CD4-positive, alpha-beta T cell (primary cell): ENCODE results near the gene BOLL. TPM values are rescaled to one million over a fixed set of nuclear protein-coding genes. Genes with fewer than 3 reads are reported as not detected.
"Not testable (repeated sequence)": the region's sequence is repeated elsewhere in the genome, so short reads cannot be mapped to it uniquely, and the experiment has no call there.

Experiments
- ATAC-seq: fragments of 200-7000 bp; cut with Tn5 transposase; one replicate; pipeline ENCODE4 v1.10.0; 2022; ENCODE audit warnings: mild to moderate bottlenecking; ENCODE audit not compliant: poor library complexity
- CTCF ChIA-PET: fragments of 350-600 bp; sonication (Branson Sonifier 250); formaldehyde crosslinking; loops from one replicate; lab custom pipeline; 2021; ENCODE audit warnings: antibody characterized with exemption, inconsistent platforms; lab: Charles Lee
- POLR2A ChIA-PET: fragments of 350-600 bp; sonication (Branson Sonifier 250); formaldehyde crosslinking; loops from one replicate; lab custom pipeline; 2021; ENCODE audit warnings: antibody characterized with exemption, inconsistent platforms; lab: Charles Lee
- DNase-seq, 14 experiments: peaks; one replicate each; pipeline ENCODE4 v3.0.0-alpha.2; 2013 to 2020; ENCODE audit warnings: mixed read lengths in 2 of 14
- H3K27ac ChIP-seq, 2 donors: one replicate each; pipeline versions ENCODE4 v1.5.1 to v1.7.0; 2013; ENCODE audit warnings: low read length in 2 of 2, low read depth in 1 of 2, mild to moderate bottlenecking in 1 of 2
- H3K27me3 ChIP-seq, 2 experiments: 1 replicate in 1 of 2; 2 replicates in 1 of 2; pipeline versions ENCODE4 v1.6.1 to v1.7.0; 2013; ENCODE audit warnings: low read length in 2 of 2, control low read depth in 1 of 2, mild to moderate bottlenecking in 1 of 2, moderate library complexity in 1 of 2; ENCODE audit not compliant: insufficient read depth in 2 of 2, control insufficient read depth in 1 of 2
- H3K36me3 ChIP-seq: one replicate; pipeline ENCODE4 v1.6.1; 2013; ENCODE audit warnings: low read length, control low read depth; ENCODE audit not compliant: insufficient read depth
- H3K4me1 ChIP-seq: one replicate; pipeline ENCODE4 v1.6.1; 2013; ENCODE audit warnings: low read length, control low read depth; ENCODE audit not compliant: insufficient read depth
- H3K4me3 ChIP-seq: one replicate; pipeline ENCODE4 v1.5.1; 2013; ENCODE audit warnings: mild to moderate bottlenecking, low read length, moderate library complexity
- H3K9me3 ChIP-seq, 2 experiments: 1 replicate in 1 of 2; 2 replicates in 1 of 2; pipeline versions ENCODE4 v1.6.1 to v1.7.0; 2013; ENCODE audit warnings: low read length in 2 of 2, mild to moderate bottlenecking in 2 of 2, control low read depth in 1 of 2, moderate library complexity in 1 of 2; ENCODE audit not compliant: control insufficient read depth in 1 of 2, insufficient read depth in 1 of 2
- H3K27ac Mint-ChIP-seq: one replicate; pipeline ENCODE4 v1.8.0; 2020; ENCODE audit warnings: mixed read lengths
- H3K27me3 Mint-ChIP-seq: one replicate; pipeline ENCODE4 v1.8.0; 2021; ENCODE audit warnings: mixed read lengths
- H3K36me3 Mint-ChIP-seq: one replicate; pipeline ENCODE4 v1.8.0; 2021; ENCODE audit warnings: low read depth, mixed read lengths
- H3K4me1 Mint-ChIP-seq: one replicate; pipeline ENCODE4 v1.8.0; 2021; ENCODE audit warnings: low read depth, mixed read lengths
- H3K4me3 Mint-ChIP-seq: one replicate; pipeline ENCODE4 v1.8.0; 2020; ENCODE audit warnings: mild to moderate bottlenecking, mixed read lengths
- H3K9me3 Mint-ChIP-seq: one replicate; pipeline ENCODE4 v1.8.0; 2020; ENCODE audit warnings: mixed read lengths
- intact Hi-C, 2 experiments: fragments of 100-400 bp; cut with DNase I in 1 of 2; cut with micrococcal nuclease in 1 of 2; formaldehyde crosslinking; loops; one replicate each; pipeline versions ENCODE4 v1.15.1 to v1.9.0; 2023 to 2025; cut with DNase I, micrococcal nuclease
- total RNA-seq, 174 experiments: library from RNA in 2 of 174; stranded (reverse) in 2 of 174; gene quantifications; one replicate each; pipeline ENCODE4 v1.2.3 and lab custom pipeline; 2021 to 2026
- TF ChIP-seq, protein P1 (sequence below): fragments of 200-600 bp; IDR thresholded peaks from one replicate; pipeline ENCODE4 v1.8.0; 2022; ENCODE audit warnings: antibody characterized with exemption, mild to moderate bottlenecking

Gene BOLL
- total RNA-seq, 2 experiments from 2014 or later, result not detected

DNA sequence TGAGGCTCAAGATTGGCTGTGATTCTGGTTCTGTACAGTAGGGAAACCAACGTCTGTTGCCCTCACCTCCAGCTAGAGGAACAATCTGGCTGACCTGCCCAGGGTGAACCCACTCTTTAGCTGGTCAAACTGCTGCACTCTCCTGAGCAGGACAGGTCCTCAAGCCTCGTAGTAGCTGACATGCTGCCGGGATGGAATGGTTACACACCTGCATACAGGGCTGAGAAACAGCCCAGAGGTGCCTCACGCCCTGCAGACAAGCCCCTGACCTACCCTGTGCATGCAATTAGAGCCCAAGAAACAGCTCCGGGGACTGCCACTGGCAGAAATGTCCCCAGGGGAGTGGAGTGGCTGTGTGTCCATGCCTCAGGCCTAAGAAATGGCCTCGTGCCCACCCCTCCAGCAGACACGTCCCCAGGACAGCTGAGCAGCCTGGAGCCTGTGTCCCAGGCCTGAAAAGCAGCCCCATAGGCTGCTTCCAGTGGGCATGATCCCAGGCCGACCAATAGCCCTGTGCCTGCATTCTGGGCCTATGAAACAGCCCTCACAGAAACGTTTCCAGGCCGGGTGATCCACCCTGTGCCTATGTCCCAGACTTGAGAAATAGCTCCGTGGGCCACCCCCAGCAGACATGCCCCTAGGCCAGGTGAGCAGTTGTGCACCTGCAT, 25.4 kb downstream of the BOLL start:
- intact Hi-C loops, result no loop called here
- no peaks in the 10 kb centered on the region for H3K36me3 ChIP-seq
- H3K36me3 Mint-ChIP-seq, result no peaks in the 10 kb centered on the region
- peaks cover 14 to 16% of the 10 kb centered on the region in 2 experiments for H3K9me3 ChIP-seq
- peaks cover 19% of the 10 kb centered on the region for H3K27me3 Mint-ChIP-seq
- H3K27ac Mint-ChIP-seq, result no peak overlapping the region
- no peak for ATAC-seq
- H3K27me3 ChIP-seq, result peaks cover 0 to 9% of the 10 kb centered on the region in 2 experiments
- no peak overlapping the region for H3K27ac ChIP-seq
- CTCF ChIA-PET, result no interaction called here
- H3K4me1 Mint-ChIP-seq, result no peaks in the 10 kb centered on the region
- DNase-seq, result no peak
- no peak overlapping the region for H3K4me3 ChIP-seq
- POLR2A ChIA-PET, result no interaction called here
- TF ChIP-seq, protein P1, sequence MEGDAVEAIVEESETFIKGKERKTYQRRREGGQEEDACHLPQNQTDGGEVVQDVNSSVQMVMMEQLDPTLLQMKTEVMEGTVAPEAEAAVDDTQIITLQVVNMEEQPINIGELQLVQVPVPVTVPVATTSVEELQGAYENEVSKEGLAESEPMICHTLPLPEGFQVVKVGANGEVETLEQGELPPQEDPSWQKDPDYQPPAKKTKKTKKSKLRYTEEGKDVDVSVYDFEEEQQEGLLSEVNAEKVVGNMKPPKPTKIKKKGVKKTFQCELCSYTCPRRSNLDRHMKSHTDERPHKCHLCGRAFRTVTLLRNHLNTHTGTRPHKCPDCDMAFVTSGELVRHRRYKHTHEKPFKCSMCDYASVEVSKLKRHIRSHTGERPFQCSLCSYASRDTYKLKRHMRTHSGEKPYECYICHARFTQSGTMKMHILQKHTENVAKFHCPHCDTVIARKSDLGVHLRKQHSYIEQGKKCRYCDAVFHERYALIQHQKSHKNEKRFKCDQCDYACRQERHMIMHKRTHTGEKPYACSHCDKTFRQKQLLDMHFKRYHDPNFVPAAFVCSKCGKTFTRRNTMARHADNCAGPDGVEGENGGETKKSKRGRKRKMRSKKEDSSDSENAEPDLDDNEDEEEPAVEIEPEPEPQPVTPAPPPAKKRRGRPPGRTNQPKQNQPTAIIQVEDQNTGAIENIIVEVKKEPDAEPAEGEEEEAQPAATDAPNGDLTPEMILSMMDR, result no peak
- no peak overlapping the region for H3K4me3 Mint-ChIP-seq
- peaks cover 12% of the 10 kb centered on the region for H3K9me3 Mint-ChIP-seq
- no peaks in the 10 kb centered on the region for H3K4me1 ChIP-seq

- Histone ChIP-seq H3K4me1 (no peaks in the 10 kb centered on the region), H3K36me3 (no peaks in the 10 kb centered on the region), H3K9me3 (peaks cover 14 to 20% of the 10 kb centered on the region in 2 experiments), H3K4me3 (no peak overlapping the region), H3K27ac (no peak overlapping the region), H3K27me3 (peaks cover 0 to 9% of the 10 kb centered on the region in 2 experiments)
- no peak for DNase-seq
- peaks cover 14% of the 10 kb centered on the region for H3K27me3 Mint-ChIP-seq
- H3K27ac Mint-ChIP-seq, result no peak overlapping the region
- H3K4me3 Mint-ChIP-seq, result no peak overlapping the region
- no peak for ATAC-seq
- H3K9me3 Mint-ChIP-seq, result peaks cover 12% of the 10 kb centered on the region
- POLR2A ChIA-PET, result no interaction called here
- CTCF ChIA-PET, result no interaction called here
- TF ChIP-seq, protein P1, result no peak
- H3K36me3 Mint-ChIP-seq, result no peaks in the 10 kb centered on the region
- intact Hi-C loops, result no loop called here
- H3K4me1 Mint-ChIP-seq, result no peaks in the 10 kb centered on the region
Measured at GRCh38 chr2:197759013-197759412, 26.1 kb downstream of the BOLL start.

GRCh38 chr2:197740200-197740599, 44.9 kb downstream of the BOLL start:
- no peak overlapping the region for H3K27ac Mint-ChIP-seq
- DNase-seq (no peak), ATAC-seq (no peak)
- H3K27ac ChIP-seq, result no peak overlapping the region
- ChIA-PET POLR2A (no interaction called here), CTCF (no interaction called here)
- H3K4me3 ChIP-seq, result no peak overlapping the region
- intact Hi-C loops, result no loop called here
- no peaks in the 10 kb centered on the region for H3K9me3 ChIP-seq
- H3K27me3 ChIP-seq, result peaks cover 0 to 4% of the 10 kb centered on the region in 2 experiments
- no peaks in the 10 kb centered on the region for H3K9me3 Mint-ChIP-seq
- no peaks in the 10 kb centered on the region for H3K36me3 Mint-ChIP-seq
- TF ChIP-seq, protein P1, result no peak
- H3K4me3 Mint-ChIP-seq, result no peak overlapping the region
- H3K27me3 Mint-ChIP-seq, result peaks cover 31% of the 10 kb centered on the region
- no peaks in the 10 kb centered on the region for H3K4me1 Mint-ChIP-seq
- H3K4me1 ChIP-seq, result no peaks in the 10 kb centered on the region
- H3K36me3 ChIP-seq, result no peaks in the 10 kb centered on the region

- H3K36me3 ChIP-seq, H3K4me1 Mint-ChIP-seq, H3K4me1 ChIP-seq, H3K36me3 Mint-ChIP-seq, H3K27me3 ChIP-seq, H3K27me3 Mint-ChIP-seq, CTCF ChIA-PET, H3K27ac ChIP-seq, H3K4me3 Mint-ChIP-seq, POLR2A ChIA-PET, H3K27ac Mint-ChIP-seq, H3K9me3 ChIP-seq, intact Hi-C loops, H3K4me3 ChIP-seq, DNase-seq, H3K9me3 Mint-ChIP-seq, ATAC-seq: not testable (repeated sequence)
Measured at GRCh38 chr2:197728555-197729544, 56.3 kb downstream of the BOLL start.
